ENCODE results near the gene IFNL2.

IFNL2 gene

GRCh38 chr19:39318690-39319089 is 50.5 kb downstream of the IFNL2 start:
- no peak for DNase-seq

GRCh38 chr19:39319098-39319891 is 51.1 kb downstream of the IFNL2 start:
- no peak for DNase-seq

Data from stimulated activated CD4-positive, alpha-beta T cell treated with anti-CD3 and anti-CD28 coated beads, Interleukin-4, amount 100 ng/mL, for 24 hours (primary cell).